Measurements from ENCODE around the gene RHOJ.

GRCh38 chr14:63257299-63257698 lies 53.1 kb downstream of the RHOJ start:
- TF ChIP-seq CTCF (IDR thresholded peaks at IDR 0.05) (no peak), ZFX (IDR thresholded peaks at IDR 0.05; ENCODE audit: borderline replicate concordance) (no peak)
